Fibroblast of skin of right biceps (primary cell): Measurements from ENCODE around the gene LEMD1.
A peak's percentile ranks its signal among the peaks of the same experiment; 100 is the strongest.
"Not testable (repeated sequence)": the region's sequence is repeated elsewhere in the genome, so short reads cannot be mapped to it uniquely, and the experiment has no call there.

Source experiments
- DNase-seq: peaks from one replicate; pipeline ENCODE4 v3.0.0-alpha.2; 2013

LEMD1 gene

DNA sequence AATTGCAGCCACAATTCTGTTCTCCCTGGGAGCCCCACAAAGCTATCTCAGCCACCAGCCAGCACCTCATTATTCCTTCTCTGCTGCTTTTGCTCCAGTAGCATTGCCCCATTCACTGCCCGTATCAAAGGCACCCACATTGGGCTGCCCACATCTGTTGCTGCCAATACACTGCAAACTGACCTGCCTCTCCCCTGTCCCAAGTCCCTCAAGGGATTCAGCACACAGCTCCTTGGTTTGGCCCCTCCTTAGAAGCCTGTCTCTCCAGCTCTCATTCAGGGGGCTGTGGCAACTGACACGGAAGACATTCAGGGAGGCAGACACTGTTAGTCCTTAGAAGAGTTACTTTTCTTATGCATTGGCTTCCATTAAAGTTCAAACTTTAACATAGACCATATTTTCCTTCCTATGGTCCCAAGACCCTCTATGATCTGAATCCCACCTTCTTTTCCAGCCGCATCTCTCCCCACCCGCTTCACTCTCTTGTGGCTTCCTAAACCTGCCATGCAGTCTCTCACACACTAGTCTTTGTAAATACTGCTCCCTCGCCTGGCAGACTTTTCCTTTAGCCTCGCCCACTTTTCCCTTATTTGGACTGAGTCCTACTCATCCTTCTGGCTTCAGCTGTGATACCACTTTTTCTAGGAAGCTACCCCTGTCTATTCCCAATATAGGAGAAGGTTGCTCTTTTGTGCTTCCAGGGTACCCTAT lies 45.9 kb downstream of the LEMD1 start:
- DNase-seq = peak; percentile 68

DNA sequence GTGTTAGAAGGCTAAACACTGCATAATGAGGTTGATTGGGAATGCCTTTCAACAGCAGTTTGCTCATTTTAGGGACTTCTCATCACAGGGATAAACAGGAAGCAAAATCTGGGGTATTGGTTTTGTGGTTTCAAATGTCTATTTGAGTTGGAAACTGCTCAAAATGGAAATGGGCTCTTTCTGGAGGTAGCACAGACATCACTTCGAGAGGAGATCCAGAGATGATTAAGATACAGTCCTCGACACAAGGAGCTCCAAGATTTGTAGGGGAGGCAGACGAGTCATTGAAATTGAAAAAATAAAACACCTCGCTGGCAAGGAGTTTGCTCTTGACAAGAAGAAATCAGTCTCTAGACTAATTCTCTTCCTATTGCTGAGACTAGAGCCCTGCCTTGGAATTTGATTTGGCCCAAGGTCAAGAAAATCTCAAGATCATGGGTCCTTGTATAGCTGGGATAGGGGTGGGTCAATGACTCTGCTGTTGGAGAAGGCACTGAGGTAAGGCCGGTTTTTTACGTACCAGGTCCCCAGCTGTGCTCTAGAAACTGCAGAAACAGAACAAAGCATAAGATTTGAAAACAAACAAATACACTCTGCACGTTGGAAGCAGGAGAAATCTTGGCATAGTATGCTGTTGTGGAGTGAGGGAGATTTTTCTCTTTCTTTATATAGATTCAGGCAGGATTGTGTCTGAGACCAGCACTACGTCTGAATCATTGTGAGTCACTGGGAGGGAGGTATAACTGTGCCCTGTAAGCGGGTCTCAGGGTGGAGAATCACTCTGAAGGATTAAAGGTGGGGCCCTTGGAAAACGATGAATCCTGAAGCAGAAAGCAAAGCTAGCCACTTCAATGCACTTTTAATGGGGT lies 47.4 kb downstream of the LEMD1 start:
- peak; percentile 87 for DNase-seq

DNA sequence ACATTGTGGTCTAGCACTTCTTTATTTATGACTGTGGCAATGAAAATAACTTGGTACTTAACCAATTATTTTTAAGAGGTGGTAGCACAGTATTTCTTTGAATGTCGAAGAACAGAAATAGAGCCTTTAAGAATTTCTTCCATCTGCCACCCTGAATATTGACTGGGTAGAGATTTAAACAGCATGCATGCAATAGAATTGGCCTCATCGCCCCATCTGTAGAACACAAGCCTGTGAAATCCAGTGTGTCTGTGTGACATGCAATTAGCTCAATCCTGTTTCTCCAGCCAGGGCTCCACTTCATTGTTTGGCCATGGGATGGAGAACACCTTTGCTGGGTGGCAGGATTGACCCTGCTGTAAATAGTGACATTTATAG lies 48.1 kb downstream of the LEMD1 start:
- DNase-seq = no peak

DNA sequence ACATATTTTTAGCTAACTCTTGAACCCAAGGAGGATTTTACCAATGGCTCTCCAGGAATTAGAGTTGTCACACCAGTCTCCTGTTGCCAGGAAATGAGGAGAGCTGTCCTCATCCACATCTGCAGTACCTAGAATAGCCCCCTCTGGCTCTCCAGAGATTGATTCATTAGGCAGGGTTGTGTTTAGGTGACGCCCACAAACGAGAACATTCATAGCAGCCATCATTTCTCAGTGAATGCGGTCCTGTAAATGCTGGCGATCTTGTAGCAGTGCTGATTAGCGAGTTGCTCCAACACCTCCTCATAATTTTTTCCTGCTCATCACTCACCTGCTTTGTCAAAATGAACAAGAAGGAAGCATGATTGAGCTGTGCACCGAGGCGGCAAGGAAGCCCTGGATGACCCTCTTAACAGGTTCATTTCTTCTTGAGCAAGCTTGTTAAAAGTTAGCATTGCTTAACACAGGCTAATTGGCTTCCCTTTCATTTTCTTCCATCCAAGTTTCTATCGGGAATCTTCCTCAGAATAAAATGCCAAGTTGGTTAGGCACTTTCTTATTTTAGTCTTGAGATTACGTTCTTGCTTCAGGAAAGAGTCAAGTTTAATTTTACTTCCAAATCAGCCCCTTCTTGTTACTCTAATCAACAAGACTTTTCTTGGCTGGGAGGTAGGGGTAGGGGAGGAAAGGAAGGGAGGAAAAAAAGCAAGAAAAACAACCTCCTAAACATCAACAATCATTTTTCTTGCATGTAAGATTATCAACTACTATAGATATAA lies 48.6 kb downstream of the LEMD1 start:
- DNase-seq = no peak

GRCh38 chr1:205371871-205372660 lies 49.8 kb downstream of the LEMD1 start:
- peak; percentile 76 for DNase-seq

GRCh38 chr1:205370780-205371179 lies 51.1 kb downstream of the LEMD1 start:
- DNase-seq = no peak

- DNase-seq = no peak
Observed at GRCh38 chr1:205369701-205370123, 52.1 kb downstream of the LEMD1 start.

DNA sequence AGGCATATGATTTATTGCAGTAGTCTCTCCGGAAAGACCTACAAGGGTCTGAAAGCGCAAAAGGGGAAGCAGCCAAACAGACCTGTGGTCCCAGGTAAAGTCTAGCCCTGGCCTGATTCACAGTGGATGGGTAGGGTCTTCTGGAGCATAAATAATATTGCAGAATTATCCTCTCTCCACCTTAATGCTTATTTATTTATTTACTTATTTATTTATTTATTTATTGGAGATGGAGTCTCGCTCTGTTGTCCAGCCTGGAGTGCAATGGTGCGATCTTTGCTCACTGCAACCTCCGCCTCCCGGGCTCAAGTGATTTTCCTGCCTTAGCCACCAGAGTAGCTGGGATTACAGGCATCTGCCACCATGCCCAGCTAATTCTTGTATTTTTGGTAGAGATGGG lies 53.4 kb downstream of the LEMD1 start:
- no peak for DNase-seq

DNA sequence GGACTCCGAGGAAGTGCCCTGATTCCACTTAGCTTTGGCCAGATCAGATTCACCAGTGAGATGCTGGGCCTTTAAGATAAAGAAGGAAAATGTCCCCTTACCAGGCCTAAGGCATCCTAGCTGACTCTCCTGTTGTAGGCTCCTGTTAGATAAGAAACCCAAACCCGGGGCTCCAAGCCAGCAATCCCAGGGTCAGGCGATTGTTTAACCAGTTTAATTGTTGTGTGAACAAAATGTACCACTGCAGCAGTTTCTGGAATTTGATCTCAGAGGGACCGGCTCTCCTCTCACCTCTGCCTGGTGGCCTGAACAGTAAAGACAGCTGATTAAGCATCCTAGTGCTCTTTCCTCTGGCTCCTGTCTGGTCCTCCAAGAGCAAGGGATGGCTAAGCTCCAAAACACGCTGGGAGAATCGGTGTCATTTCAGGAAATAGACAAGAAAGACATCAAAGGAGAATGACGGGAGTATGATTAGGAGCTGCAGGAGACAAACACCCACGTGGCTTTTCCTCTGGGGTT lies 55.9 kb downstream of the LEMD1 start:
- DNase-seq = peak; percentile 14

DNA sequence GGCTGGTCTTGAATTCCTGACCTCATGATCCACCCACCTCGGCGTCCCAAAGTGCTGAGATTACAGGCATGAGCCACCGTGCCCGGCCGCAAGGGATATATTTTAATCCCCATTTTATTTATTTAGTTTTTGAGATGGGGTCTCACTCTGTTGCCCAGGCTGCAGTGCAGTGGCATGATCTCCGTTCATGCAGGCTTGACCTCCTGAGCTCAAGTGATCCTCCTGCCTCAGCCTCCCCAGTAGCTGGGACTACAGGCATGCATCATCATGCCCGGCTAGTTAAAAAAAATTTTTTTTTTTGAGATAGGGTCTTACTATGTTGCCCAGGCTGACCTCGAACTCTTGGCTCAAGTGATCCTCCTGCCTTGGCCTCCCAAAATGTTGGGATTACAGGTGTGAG lies 56.8 kb downstream of the LEMD1 start:
- not testable (repeated sequence) for DNase-seq

DNA sequence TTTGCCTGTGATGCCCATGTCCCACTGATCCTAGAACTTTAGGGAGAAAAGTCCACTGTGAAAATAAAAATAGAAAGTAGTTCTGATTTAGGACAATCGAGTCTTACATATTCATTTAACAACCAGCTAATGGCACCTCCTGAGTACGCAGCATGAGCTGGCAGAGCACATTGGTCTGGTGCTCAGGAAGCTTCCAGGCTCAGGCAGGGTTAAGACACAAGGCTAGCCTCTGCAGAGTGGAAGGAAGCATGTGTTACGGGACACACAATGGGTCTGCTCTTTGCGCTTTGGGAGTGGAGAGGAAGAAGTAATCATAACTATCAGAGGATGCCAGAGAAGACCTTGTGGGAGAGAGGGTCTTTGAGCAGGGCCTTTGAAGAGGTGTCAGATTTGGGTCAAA lies 61.0 kb downstream of the LEMD1 start:
- no peak for DNase-seq

GRCh38 chr1:205359771-205360565 lies 61.9 kb downstream of the LEMD1 start:
- no peak for DNase-seq

DNA sequence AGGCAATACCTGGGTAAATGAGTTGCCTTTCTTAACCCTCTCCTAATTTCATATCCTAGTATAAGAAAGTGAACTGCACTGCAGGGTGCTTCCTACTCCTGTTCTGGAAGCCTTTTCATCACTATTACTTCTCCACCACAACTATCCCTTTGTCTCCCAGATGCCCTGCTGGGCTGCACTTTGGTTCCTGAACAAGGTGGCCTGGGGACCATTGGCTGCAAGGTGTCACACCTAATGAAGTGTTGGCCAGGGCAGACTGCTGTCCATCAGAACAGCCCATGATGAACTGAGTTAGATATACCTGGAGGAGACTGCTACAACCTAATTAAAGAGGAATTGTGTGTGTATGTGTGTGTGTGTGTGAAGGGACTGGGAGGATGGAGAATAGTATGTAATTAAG lies 63.3 kb downstream of the LEMD1 start:
- DNase-seq = no peak

DNA sequence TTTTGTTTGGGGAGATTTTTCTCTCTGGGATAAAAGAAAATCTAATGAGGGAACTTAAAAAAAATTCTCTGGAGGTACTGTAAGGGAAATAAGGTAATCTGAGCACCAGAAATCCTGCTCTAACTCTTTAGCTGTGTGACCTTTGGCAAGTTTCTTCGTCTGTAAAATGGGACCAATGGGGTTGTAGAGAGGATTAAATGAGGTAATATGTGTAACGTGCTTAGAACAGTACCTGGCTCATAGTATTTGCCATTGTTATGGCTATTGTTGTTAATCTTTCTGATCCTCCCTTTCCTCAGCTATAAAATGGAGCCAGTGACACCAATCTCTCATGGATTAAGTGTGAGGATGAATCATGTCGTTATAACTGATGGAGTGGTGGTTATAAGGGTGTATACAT lies 64.3 kb downstream of the LEMD1 start:
- DNase-seq = no peak

DNA sequence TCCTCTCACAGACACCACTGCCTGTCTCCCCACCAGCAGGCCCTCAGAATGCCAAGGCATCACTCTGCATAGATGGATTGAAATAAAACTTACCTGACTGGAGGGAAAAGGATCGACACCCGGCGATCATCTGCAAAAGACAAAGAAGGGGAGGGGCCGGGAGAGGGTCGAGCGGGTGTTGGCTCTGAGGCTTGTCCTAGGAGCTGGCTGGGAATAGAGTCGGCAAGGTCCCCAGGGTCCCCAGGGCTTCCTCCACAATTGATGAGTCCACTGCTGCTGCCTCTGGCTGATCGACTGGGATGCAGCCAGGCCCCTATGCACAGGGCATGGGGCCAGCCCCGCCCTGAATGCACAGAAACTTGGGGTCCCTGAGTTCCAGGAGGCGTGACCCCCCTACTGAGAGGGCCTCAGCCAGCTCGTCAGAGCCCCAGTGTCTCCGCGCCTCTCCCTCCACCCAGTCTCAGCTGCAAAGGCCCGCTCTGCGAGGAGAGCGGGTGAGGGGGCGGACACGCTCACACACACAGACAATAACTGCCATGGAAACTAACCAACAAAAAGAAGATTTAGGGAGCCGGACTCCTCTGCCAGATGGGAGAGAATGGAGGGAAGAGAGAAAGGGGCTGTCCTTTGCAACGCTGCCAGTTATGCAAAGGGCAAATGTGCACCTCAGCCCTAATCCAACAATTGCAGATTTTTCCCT lies 65.3 kb downstream of the LEMD1 start, which contains the start of gene KLHDC8A:
KLHDC8A (minus strand) TSS at position 483 of the 700 bp plus-strand sequence. CDS start 13,318 bp downstream, outside the sequence.
- peak; percentile 18 for DNase-seq

- peak; percentile 8 for DNase-seq
Observed at GRCh38 chr1:205355075-205355453, 66.8 kb downstream of the LEMD1 start.

GRCh38 chr1:205354259-205355074 lies 67.4 kb downstream of the LEMD1 start:
- DNase-seq = peak; percentile 68

- no peak for DNase-seq
Observed at GRCh38 chr1:205353612-205354011, 68.2 kb downstream of the LEMD1 start.

GRCh38 chr1:205353191-205353590 lies 68.7 kb downstream of the LEMD1 start:
- DNase-seq = no peak
